Smooth muscle cell (in vitro differentiated cells): ENCODE data around the gene PARD3B. TPM values are rescaled to one million over a fixed set of nuclear protein-coding genes. Genes with fewer than 3 reads are reported as not detected.

Experiments
- DNase-seq: peaks from one replicate; lab custom pipeline; 2025; ENCODE audit not compliant: unreplicated experiment; lab: John Stamatoyannopoulos, UW
- H2AFZ ChIP-seq: fragments of 200-600 bp; sonication (generic); 2 replicates; pipeline ENCODE4 v1.6.0; 2016; ENCODE audit warnings: antibody characterized with exemption, low read depth, mild to moderate bottlenecking
- H3F3A ChIP-seq: fragments of 200-600 bp; sonication (generic); 2 replicates; pipeline ENCODE4 v1.6.0; 2017; ENCODE audit warnings: antibody characterized with exemption, low read depth
- H3K27ac ChIP-seq: fragments of 200-600 bp; sonication (generic); 2 replicates; pipeline ENCODE4 v1.5.1; 2016; ENCODE audit warnings: low read depth, mild to moderate bottlenecking
- H3K27me3 ChIP-seq: fragments of 200-600 bp; sonication (generic); 2 replicates; pipeline ENCODE4 v1.6.1; 2016; ENCODE audit warnings: low read depth, mild to moderate bottlenecking
- H3K36me3 ChIP-seq: fragments of 200-600 bp; sonication (generic); 2 replicates; pipeline ENCODE4 v1.5.1; 2016; ENCODE audit warnings: low read depth
- H3K4me1 ChIP-seq: fragments of 200-600 bp; sonication (generic); 2 replicates; pipeline ENCODE4 v1.5.1; 2016; ENCODE audit warnings: low read depth
- H3K4me2 ChIP-seq: fragments of 200-600 bp; sonication (generic); 2 replicates; pipeline ENCODE4 v1.6.0; 2016; ENCODE audit warnings: mild to moderate bottlenecking
- H3K4me3 ChIP-seq: fragments of 200-600 bp; sonication (generic); 2 replicates; pipeline ENCODE4 v1.5.1; 2016; ENCODE audit warnings: mild to moderate bottlenecking
- H3K79me2 ChIP-seq: fragments of 200-600 bp; sonication (generic); 2 replicates; pipeline ENCODE4 v1.6.0; 2016; ENCODE audit warnings: low read depth, mild to moderate bottlenecking
- H3K9ac ChIP-seq: fragments of 200-600 bp; sonication (generic); 2 replicates; pipeline ENCODE4 v1.6.0; 2016; ENCODE audit warnings: low read depth
- H3K9me3 ChIP-seq: fragments of 200-600 bp; sonication (generic); replicated peaks from 2 replicates; pipeline ENCODE4 v1.5.1; 2016; ENCODE audit warnings: low read depth
- H4K20me1 ChIP-seq: fragments of 200-600 bp; sonication (generic); 2 replicates; pipeline ENCODE4 v1.6.0; 2016; ENCODE audit warnings: low read depth
- CTCF ChIP-seq: fragments of 200-600 bp; sonication (generic); IDR thresholded peaks from 2 replicates; pipeline ENCODE4 v1.5.1; 2017; ENCODE audit warnings: borderline replicate concordance, mild to moderate bottlenecking, antibody characterized with exemption; ENCODE audit not compliant: insufficient read depth, poor library complexity, severe bottlenecking
- WGBS: methylation state at CpG from one replicate; pipeline ENCODE4 v1.1.7; 2016; ENCODE audit warnings: low lambda C conversion rate; 5-methylcytosine and 5-hydroxymethylcytosine counted together
- polyA plus RNA-seq: library from polyadenylated mRNA; unstranded; fragments of >200 nt; fragmentation: Nextera tagmentation; extraction: Ambion mirVana; gene quantifications from 2 replicates; pipeline ENCODE4 v1.2.1, GENCODE V29; 2016
- total RNA-seq: library from RNA; depleted of rRNA; stranded (reverse); fragments of >200 nt; gene quantifications from 2 replicates; pipeline ENCODE4 v1.2.3, GENCODE V29; 2014

The PARD3B gene
- total and polyA plus RNA-seq, 2 experiments from 2014 or later = 3.3 to 12.2 TPM

- H3K4me3 ChIP-seq = no peak overlapping the region
- WGBS = 98% methylated on average over 3 of the region's 3 CpGs
- no peak overlapping the region for H3K9ac ChIP-seq
- H3K27ac ChIP-seq = no peak overlapping the region
- no peaks in the 10 kb centered on the region for H3K79me2 ChIP-seq
- H3K4me2 ChIP-seq = no peak overlapping the region
- no peaks in the 10 kb centered on the region for H3K27me3 ChIP-seq
- no peak for DNase-seq
- TF ChIP-seq CTCF = no peak
- no peaks in the 10 kb centered on the region for H4K20me1 ChIP-seq
- H2AFZ ChIP-seq = no peak overlapping the region
- H3K36me3 ChIP-seq = no peaks in the 10 kb centered on the region
- H3K9me3 ChIP-seq = no peaks in the 10 kb centered on the region
- H3F3A ChIP-seq = no peaks in the 10 kb centered on the region
- no peaks in the 10 kb centered on the region for H3K4me1 ChIP-seq
These were observed 209.6 kb downstream of the PARD3B start for GRCh38 chr2:204754898-204755297.

- no peaks in the 10 kb centered on the region for H4K20me1 ChIP-seq
- no peaks in the 10 kb centered on the region for H3K4me1 ChIP-seq
- H3K36me3 ChIP-seq = no peaks in the 10 kb centered on the region
- no peaks in the 10 kb centered on the region for H3K9me3 ChIP-seq
- no peaks in the 10 kb centered on the region for H3K27me3 ChIP-seq
- H2AFZ ChIP-seq = no peak overlapping the region
- no peak for TF ChIP-seq CTCF
- H3K4me3 ChIP-seq = no peak overlapping the region
- no peaks in the 10 kb centered on the region for H3F3A ChIP-seq
- no peak overlapping the region for H3K9ac ChIP-seq
- H3K79me2 ChIP-seq = no peaks in the 10 kb centered on the region
- WGBS = 90% methylated on average over 4 of the region's 4 CpGs
- no peak for DNase-seq
- no peak overlapping the region for H3K27ac ChIP-seq
- H3K4me2 ChIP-seq = no peak overlapping the region
These were observed 218.9 kb downstream of the PARD3B start for GRCh38 chr2:204763974-204764703.

GRCh38 chr2:204770735-204771134, 225.5 kb downstream of the PARD3B start:
- Histone ChIP-seq H3K36me3 (no peaks in the 10 kb centered on the region), H3K9ac (no peak overlapping the region), H3K27me3 (no peaks in the 10 kb centered on the region), H3K9me3 (no peaks in the 10 kb centered on the region), H3K4me3 (no peak overlapping the region), H3K4me2 (no peak overlapping the region), H4K20me1 (peaks cover 4% of the 10 kb centered on the region), H3K27ac (no peak overlapping the region), H3K4me1 (no peaks in the 10 kb centered on the region), H2AFZ (no peak overlapping the region), H3F3A (no peaks in the 10 kb centered on the region), H3K79me2 (no peaks in the 10 kb centered on the region)
- no peak for DNase-seq
- 79% methylated on average over 1 of the region's 1 CpG for WGBS
- TF ChIP-seq CTCF = no peak

GRCh38 chr2:204771721-204772120, 226.4 kb downstream of the PARD3B start:
- Histone ChIP-seq H3K4me2 (no peak overlapping the region), H3K79me2 (no peaks in the 10 kb centered on the region), H3K27ac (no peak overlapping the region), H3K9me3 (no peaks in the 10 kb centered on the region), H3F3A (no peaks in the 10 kb centered on the region), H3K4me3 (no peak overlapping the region), H3K36me3 (no peaks in the 10 kb centered on the region), H3K27me3 (no peaks in the 10 kb centered on the region), H2AFZ (no peak overlapping the region), H4K20me1 (peaks cover 4% of the 10 kb centered on the region), H3K9ac (no peak overlapping the region), H3K4me1 (no peaks in the 10 kb centered on the region)
- DNase-seq = no peak
- TF ChIP-seq CTCF = no peak
